DOHH2 (cell line): ENCODE data around the gene FUS.

Experiments used
- H3F3A ChIP-seq: fragments of 200-600 bp; sonication (generic), shearing (Covaris generic); 2 replicates; pipeline ENCODE4 v1.6.0; 2016; ENCODE audit warnings: antibody characterized with exemption, mild to moderate bottlenecking; ENCODE audit not compliant: control insufficient read depth, insufficient read depth
- H3K27ac ChIP-seq: fragments of 200-600 bp; sonication (generic); 2 replicates; pipeline ENCODE4 v1.5.1; 2014; ENCODE audit warnings: low read depth, mild to moderate bottlenecking, low read length, moderate library complexity
- H3K27me3 ChIP-seq: fragments of 200-600 bp; sonication (generic); 2 replicates; pipeline ENCODE4 v1.6.1; 2014; ENCODE audit warnings: mild to moderate bottlenecking, low read length, mixed read lengths; ENCODE audit not compliant: control insufficient read depth
- H3K36me3 ChIP-seq: fragments of 200-600 bp; sonication (generic); 2 replicates; pipeline ENCODE4 v1.6.1; 2014; ENCODE audit warnings: mild to moderate bottlenecking, low read length, moderate library complexity, mixed read lengths; ENCODE audit not compliant: control insufficient read depth
- H3K4me1 ChIP-seq: fragments of 200-600 bp; sonication (generic); 2 replicates; pipeline ENCODE4 v1.6.1; 2014; ENCODE audit warnings: mild to moderate bottlenecking, low read length, mixed read lengths; ENCODE audit not compliant: control insufficient read depth
- H3K4me2 ChIP-seq: fragments of 200-600 bp; sonication (generic); 2 replicates; pipeline ENCODE4 v1.6.0; 2014; ENCODE audit warnings: mild to moderate bottlenecking, low read length, moderate library complexity
- H3K4me3 ChIP-seq: fragments of 200-600 bp; sonication (generic); 2 replicates; pipeline ENCODE4 v1.5.1; 2014; ENCODE audit warnings: mild to moderate bottlenecking, low read length, mixed read lengths
- H3K79me2 ChIP-seq: fragments of 200-600 bp; sonication (generic); 2 replicates; pipeline ENCODE4 v1.6.1; 2014; ENCODE audit warnings: mild to moderate bottlenecking, low read length, mixed read lengths; ENCODE audit not compliant: control insufficient read depth
- H3K9me2 ChIP-seq: fragments of 200-600 bp; sonication (generic); replicated peaks from 2 replicates; pipeline ENCODE4 v1.6.1; 2014; ENCODE audit warnings: mild to moderate bottlenecking, low read length, mixed read lengths; ENCODE audit not compliant: control insufficient read depth
- H3K9me3 ChIP-seq: fragments of 200-600 bp; sonication (generic); 2 replicates; pipeline ENCODE4 v1.6.1; 2014; ENCODE audit warnings: antibody characterized with exemption, low read length, mixed read lengths; ENCODE audit not compliant: control insufficient read depth, insufficient read depth
- H4K20me1 ChIP-seq: fragments of 200-600 bp; sonication (generic); 2 replicates; pipeline ENCODE4 v1.6.0; 2014; ENCODE audit warnings: low read depth, mild to moderate bottlenecking, antibody characterized with exemption, low read length, moderate library complexity; ENCODE audit not compliant: control insufficient read depth, insufficient read depth
- EZH2phosphoT487 ChIP-seq: fragments of 200-600 bp; sonication (generic); IDR thresholded peaks from 2 replicates; pipeline ENCODE4 v1.6.1; 2017; ENCODE audit warnings: borderline replicate concordance, mild to moderate bottlenecking, antibody characterized with exemption, low read length, moderate library complexity, mixed read lengths
- TF ChIP-seq, protein P1 (sequence below): fragments of 200-600 bp; sonication (generic); IDR thresholded peaks from one replicate; pipeline ENCODE4 v1.5.1; 2014; ENCODE audit warnings: antibody characterized with exemption, mild to moderate bottlenecking, low read depth, low read length; ENCODE audit not compliant: poor library complexity, severe bottlenecking

FUS gene

DNA sequence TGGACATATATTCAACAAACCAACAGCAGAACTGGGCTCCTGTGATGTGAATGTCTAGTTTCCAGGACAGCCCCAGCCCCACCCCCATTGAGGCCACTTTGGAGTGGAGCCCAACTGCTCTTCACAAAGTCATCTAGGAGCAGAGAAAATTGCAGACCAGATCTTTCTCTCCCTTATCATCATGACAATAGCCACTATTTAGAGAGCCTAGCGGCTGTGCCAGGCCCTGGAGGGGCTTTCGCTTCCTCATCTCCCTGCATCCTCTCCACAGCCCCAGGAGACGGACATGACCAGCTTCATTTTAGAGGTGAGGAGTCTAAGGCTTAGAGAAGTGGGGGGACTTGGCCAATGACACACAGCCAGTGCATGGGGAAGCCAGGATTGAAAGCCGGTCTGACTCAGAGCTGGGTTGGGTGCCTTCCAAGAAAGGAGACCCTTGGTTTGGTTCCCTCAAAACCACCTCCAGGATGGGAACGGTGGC is 45.8 kb upstream of the FUS start:
- H3K4me1 ChIP-seq: no peaks in the 10 kb centered on the region
- no peak overlapping the region for H3K4me3 ChIP-seq

DNA sequence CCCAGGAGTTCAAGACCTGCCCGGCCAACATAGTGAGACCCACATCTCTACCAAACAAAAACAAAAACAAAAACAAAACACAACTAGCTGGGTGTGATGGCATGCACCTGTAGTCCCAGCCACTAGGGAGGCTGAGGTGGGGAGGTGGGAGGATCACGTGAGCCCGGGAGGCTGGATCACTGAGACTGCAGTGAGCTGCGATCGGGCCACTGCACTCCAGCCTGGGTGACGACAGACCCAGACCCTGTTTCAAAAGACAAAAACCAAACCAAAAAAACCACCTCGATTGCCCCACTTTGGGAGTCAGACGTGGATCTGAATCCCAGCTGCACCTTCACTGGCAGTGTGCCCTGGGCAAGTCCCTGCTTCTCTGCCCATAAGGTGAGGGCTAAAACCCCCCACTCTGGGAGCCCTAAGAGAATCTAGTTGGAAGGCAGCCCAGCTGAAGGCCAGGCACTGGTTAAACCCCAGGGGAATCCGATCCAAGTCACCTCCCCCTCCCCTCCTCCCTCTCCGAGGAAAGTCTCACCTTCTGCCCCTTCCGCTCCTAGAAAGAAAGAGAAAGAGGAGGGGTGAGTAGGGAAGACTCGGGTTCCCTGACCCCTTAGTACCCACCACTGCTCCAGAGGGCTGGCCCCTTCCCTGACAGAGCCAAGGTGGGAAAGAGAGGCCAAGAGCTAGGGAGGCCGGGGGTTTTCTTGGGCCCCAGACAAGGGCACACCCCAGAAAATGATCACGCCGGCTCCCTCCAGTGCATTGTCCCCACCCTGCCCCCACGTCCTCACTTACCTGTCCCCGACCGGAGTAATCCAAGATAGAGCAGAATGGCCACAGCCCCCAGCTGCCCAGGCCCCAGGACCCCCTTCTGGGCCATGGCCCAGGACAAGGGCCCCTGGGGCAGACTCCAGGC is 45.1 kb upstream of the FUS start:
- Histone ChIP-seq H3K27me3 (no peaks in the 10 kb centered on the region), H3K36me3 (peaks cover 12% of the 10 kb centered on the region), H3F3A (no peaks in the 10 kb centered on the region), H4K20me1 (no peaks in the 10 kb centered on the region), H3K4me2 (no peak overlapping the region), H3K79me2 (no peaks in the 10 kb centered on the region), H3K9me3 (no peaks in the 10 kb centered on the region), H3K4me1 (no peaks in the 10 kb centered on the region), H3K27ac (no peak overlapping the region), H3K9me2 (no peaks in the 10 kb centered on the region), H3K4me3 (no peak overlapping the region)
- TF ChIP-seq, protein P1, sequence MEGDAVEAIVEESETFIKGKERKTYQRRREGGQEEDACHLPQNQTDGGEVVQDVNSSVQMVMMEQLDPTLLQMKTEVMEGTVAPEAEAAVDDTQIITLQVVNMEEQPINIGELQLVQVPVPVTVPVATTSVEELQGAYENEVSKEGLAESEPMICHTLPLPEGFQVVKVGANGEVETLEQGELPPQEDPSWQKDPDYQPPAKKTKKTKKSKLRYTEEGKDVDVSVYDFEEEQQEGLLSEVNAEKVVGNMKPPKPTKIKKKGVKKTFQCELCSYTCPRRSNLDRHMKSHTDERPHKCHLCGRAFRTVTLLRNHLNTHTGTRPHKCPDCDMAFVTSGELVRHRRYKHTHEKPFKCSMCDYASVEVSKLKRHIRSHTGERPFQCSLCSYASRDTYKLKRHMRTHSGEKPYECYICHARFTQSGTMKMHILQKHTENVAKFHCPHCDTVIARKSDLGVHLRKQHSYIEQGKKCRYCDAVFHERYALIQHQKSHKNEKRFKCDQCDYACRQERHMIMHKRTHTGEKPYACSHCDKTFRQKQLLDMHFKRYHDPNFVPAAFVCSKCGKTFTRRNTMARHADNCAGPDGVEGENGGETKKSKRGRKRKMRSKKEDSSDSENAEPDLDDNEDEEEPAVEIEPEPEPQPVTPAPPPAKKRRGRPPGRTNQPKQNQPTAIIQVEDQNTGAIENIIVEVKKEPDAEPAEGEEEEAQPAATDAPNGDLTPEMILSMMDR: no peak
- TF ChIP-seq EZH2phosphoT487: no peak

More for the DNA sequence above, 45.8 kb upstream of the FUS start:
- Histone ChIP-seq H3K9me3 (no peaks in the 10 kb centered on the region), H3K9me2 (no peaks in the 10 kb centered on the region), H3K36me3 (peaks cover 12% of the 10 kb centered on the region), H3K27ac (no peak overlapping the region), H3K79me2 (no peaks in the 10 kb centered on the region), H3K27me3 (no peaks in the 10 kb centered on the region), H3F3A (no peaks in the 10 kb centered on the region), H4K20me1 (no peaks in the 10 kb centered on the region), H3K4me2 (no peak overlapping the region)
- no peak for TF ChIP-seq EZH2phosphoT487
- TF ChIP-seq, protein P1: no peak

DNA sequence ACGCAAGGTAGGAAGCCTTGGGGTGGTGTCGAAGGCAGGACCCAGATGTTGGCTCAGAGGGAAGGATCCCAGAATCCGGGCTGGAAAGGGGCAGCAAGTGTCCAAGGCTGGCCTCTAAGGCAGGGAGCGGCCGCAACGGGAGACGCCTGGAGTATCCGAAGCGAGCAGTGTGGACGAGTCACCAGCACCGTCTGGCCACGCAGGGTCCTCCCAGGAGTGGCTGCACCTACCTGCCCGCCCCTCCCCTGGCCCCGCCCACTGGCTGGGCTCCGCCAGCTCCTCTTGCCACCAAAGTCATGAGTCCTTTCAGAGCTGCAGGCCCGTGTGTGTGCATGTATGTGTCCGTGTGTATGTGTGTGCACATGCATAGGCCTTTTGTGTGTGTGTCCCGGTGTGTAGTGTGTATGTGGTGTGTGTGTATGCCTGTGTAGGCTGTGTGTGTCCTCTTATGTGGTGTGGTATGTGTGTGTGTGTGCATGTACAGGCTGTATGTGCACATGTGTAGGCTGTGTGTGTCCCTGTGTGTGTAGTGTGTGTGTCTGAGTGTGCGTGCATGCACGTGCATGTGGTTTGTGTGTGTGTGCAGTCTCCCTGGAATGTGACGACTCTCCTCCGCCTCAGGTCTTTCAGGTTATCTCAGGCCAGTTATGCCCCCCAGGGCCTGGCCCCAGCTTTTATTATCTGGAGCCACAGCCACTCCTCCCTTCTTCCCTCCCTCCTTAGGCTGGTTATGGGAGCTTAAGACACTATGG is 44.2 kb upstream of the FUS start, which contains the start of gene PRSS8:
Gene PRSS8 (minus strand): TSS at position 193 of the 752 bp plus-strand sequence. CDS start 229 bp downstream, outside the sequence.
- Histone ChIP-seq H3K9me2 (no peaks in the 10 kb centered on the region), H3K36me3 (peaks cover 8% of the 10 kb centered on the region), H3K27ac (no peak within 1 kb of the TSS), H3K4me2 (no peak within 1 kb of the TSS), H3F3A (no peaks in the 10 kb centered on the region), H3K4me3 (no peak within 1 kb of the TSS), H4K20me1 (no peaks in the 10 kb centered on the region), H3K79me2 (no peaks in the 10 kb centered on the region), H3K27me3 (no peaks in the 10 kb centered on the region), H3K4me1 (no peaks in the 10 kb centered on the region), H3K9me3 (no peaks in the 10 kb centered on the region)
- no peak for TF ChIP-seq EZH2phosphoT487
- TF ChIP-seq, protein P1: no peak
